Endometrium (tissue), 2 donors: ENCODE measurements around the gene NTM.
"Not testable (repeated sequence)": the region's sequence is repeated elsewhere in the genome, so short reads cannot be mapped to it uniquely, and the experiment has no call there.

Source experiments
- FAIRE-seq: peaks from 2 replicates; lab custom pipeline; 2012; peaks lifted over from hg19 to GRCh38; lab: Jason Lieb, UNC
- donor health status: control.
- donor health status: control.

The NTM gene

DNA sequence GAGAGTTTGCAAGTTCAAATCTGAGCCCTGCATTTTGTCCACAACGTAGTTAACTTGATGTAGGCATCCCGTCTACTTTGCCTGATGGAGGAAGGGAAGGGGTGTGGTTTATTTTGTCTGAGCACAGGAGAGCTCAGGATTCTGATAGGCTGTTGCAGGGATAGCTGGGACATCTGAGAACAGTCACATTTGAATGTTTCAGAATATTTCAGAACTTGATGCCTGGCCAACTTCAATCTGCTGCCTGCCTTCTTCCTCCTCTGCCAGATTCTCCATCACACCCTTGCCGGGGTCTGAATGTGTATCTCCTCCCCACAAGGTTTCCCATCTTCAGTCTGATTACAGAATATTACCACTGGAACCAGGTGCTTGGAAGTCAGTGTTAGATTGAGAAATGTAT lies 51.6 kb downstream of the NTM start:
- FAIRE-seq = no peak

DNA sequence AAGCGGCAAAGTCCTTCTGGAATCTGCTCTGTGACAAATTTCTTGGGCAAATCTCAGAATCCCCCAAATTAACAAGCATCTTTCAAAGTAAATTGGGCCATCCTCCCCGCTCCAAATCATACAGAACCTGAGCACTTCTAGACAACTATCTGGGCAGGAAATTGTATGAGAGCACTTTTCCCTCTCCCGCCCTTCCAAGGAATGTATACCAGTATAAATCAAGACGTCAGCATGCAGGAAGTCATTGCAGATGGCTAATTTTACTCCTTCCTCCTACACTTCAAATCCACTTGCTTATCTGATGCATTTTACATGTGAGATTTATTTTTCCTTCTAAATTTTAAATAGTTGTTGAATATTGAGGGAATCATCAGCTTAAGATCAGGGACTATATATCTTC lies 52.1 kb downstream of the NTM start:
- no peak for FAIRE-seq

DNA sequence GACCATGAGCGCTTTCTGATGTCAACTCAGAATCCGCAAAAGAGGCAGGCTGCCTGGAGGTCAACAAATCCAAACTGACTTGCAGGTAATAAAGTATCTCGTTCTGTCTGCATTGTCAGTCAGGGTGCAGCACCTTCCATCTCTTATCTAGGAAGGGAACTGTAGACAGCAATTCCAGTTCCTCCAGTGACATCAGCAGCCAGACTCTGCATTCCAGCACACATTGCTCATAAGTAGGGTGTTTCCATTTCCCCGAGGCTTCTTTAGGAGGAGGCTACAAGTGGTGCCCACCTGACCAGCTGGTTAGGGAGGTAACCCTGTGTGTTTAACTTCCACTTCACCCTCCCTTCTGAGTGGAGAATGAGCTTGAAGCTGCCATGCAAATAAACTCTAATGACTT lies 53.3 kb downstream of the NTM start:
- FAIRE-seq = no peak

DNA sequence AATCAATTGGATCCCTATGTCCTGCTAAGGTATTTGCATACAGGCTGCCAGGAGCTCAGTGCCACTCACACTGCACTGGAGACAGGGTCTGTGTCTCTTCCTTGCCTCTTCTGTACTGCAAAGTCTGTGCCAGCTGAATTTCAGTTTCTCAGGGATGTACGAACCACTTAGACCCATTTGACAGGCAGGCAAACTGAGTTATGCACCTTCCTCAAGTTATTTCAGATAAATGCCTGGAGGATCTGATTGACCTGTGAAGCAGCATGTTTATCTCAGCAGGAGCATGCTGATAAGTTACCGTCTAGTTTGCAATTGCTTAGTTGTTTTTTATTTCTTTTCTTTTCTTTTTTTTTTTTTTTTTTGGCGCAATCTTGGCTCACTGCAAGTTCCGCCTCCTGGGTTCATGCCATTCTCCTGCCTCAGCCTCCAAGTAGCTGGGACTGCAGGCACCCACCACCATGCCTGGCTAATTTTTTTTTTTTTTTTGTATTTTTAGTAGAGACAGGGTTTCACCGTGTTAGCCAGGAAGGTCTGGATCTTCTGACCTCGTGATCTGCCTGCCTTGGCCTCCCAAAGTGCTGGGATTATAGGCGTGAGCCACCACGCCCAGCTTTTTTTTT lies 54.0 kb downstream of the NTM start:
- FAIRE-seq = not testable (repeated sequence)

DNA sequence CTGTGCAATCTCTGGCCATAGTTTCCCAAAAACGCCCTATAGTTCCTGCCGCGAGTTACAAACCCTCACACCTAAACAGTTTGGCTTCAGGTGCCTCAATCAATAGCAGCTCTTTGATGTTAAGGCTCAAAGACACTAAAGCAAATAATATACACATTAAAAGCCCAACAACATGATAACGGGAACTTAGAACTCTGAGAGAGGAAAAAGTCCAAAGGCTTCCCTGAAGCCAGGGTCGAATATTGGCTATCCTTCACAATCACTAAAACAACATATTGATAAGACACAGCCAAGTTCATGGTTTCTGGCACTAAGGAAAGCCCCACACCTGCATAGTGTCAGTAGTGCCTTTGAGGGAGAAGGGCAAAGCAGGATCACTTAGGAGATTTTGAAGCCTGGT lies 54.9 kb downstream of the NTM start:
- no peak for FAIRE-seq

DNA sequence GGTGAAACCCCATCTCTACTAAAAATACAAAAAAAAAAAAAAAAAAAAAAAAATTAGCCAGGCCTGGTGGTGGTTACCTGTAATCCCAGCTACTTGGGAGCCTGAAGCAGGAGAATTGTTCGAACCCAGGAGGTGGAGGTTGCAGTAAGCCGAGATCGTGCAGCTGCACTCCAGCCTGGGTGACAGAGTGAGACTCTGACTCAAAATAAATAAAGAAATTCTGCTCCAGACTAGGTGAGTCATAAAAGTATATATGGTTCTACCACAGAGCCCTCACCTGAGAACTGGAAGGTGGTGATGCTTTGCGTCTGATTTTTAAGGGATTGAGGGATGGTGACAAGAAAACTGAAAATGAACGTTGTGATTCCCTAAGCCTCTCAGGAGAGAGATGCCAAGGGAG lies 58.4 kb downstream of the NTM start:
- no peak for FAIRE-seq

DNA sequence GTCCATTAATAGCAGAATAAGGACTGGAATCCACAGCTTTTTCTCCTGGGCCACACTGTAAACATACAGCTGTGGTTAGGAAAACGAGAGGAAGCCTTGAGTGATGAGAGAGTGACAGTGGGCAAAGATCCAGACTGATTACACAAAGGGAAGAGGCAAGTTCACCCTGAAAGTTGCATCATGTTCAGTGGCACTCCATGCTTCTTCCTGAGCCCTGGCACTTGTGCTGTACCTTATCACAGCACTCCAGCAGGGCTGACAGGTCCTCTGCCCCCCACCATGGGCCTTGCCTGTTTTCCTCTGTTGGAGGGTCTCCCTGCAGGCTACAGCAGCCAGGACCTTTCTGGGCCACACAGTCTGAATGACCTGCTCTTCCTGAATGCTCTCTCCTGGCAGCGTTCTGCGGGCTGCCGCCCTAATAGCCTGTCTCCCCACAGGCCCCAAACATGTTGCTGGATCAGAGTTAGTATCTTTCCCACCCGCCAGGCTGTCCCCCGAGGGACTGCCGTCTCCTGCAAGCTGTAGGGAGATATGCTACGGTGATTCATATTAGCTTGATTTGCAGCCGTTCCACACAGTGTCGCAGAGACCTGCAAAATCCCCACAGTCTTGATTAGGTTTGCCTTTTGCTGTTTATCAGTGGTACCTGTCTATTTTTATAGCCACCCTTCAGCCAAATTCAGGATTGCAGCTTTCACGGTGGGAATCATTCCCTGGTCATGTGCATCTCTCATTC lies 60.2 kb downstream of the NTM start:
- no peak for FAIRE-seq

DNA sequence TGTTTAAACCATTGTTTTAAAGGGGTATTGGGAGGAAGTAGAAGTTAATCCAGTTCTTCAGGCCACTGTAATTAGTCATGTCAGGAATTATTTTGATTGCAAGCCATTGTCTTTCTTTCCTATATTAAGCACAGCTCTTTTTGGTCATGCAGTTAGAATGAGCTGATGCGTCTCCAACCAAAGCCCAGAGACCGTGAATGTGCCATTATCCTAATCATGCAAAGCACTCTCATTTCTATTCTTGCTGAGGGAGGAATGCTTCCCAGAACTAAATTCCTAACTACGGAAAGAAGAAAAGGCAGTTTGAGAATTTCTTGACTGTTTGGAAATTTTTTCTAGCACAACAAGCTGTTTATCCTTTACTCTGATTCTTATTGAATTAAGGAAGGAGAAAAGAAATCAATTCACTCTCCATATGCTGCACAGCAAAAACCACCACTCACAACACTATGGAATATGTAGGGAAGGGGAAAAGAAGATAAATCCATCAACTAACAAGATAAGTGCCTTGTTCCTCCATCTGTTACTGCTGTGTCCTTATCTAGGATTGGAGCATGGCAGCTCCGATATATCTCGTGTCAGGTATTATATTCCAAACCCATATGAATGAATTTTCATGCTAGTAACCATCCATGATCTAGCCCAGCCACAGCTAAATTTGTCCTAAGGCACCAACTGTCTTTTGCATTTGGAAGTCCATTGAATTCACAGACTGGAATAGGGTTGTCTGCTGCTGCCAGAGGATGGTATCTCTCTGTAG lies 70.8 kb downstream of the NTM start:
- no peak for FAIRE-seq

DNA sequence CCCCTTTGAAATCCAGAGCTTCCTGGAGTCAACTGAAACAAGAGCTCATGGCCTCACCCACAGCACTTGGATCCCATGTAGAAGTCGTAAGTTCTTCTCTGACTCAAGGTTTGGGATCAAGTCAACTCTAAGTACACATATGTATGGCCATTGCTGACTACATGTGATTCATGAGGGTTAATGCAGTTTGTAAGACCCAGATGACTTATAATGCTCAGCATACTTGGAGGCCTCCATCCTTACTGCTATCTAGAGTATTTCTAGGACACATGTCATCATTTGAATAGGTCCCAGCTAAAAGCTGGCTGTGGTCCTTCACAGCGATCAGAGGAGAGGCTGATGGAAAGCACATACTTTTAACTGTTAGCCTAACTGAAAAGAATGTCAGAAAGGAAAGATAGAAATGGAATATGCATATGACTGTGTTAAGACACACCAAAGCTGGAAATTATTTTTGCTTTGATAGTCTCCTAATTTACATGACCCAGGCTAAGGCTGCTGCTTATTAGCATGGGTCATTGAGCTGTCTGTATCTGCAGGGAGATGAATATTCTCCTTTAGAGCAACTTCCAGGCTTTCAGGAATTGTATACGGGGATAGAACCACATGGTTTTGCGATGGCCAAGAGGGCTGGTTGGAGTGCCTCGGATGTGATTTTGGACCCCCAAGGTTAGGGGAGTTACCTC lies 76.3 kb downstream of the NTM start:
- FAIRE-seq = no peak

DNA sequence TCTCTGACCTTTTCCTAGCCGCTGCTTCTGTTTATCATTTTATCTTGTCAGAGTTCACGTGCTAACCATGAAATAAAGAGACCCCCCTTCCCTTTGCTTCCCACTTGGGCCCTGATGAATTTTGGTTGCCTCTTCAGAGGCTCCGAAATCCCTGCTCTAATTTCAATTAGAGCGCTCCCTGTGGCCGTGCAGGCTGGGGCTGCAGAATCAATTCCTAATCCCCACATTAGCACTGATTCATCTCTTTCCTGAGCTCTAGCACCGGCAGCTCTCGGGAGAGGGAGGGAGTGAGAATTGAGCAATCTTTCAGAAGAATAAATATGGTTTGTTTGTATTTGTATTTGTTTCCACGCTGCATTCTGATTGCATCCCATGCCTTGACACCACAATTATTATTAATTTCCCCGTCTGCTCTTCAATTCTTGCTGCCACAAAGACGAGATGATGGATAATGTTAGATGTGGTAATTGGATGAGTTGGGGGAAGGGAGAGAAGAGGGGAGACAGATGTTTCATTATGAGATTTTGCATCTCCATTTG lies 76.9 kb downstream of the NTM start:
- no peak for FAIRE-seq

DNA sequence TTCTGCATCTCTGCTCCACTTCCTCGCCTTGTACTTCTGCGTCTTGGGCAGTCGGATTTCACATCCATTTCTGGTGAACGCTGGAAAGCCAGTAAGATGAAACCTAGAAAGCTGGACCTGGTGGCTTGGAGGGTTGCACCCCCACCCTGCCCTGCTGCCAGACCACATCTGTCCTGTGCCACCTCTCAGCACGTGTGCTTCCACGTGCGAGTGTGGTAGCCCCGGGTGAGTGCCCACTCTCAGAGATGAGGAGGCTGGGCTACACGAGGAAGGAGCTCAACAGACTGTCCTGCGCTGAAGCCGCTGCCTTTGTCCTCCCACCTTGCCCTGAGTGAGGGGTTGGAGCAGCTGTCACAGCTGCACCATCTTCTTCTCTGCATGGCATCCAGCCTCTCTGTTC lies 77.5 kb downstream of the NTM start:
- no peak for FAIRE-seq

DNA sequence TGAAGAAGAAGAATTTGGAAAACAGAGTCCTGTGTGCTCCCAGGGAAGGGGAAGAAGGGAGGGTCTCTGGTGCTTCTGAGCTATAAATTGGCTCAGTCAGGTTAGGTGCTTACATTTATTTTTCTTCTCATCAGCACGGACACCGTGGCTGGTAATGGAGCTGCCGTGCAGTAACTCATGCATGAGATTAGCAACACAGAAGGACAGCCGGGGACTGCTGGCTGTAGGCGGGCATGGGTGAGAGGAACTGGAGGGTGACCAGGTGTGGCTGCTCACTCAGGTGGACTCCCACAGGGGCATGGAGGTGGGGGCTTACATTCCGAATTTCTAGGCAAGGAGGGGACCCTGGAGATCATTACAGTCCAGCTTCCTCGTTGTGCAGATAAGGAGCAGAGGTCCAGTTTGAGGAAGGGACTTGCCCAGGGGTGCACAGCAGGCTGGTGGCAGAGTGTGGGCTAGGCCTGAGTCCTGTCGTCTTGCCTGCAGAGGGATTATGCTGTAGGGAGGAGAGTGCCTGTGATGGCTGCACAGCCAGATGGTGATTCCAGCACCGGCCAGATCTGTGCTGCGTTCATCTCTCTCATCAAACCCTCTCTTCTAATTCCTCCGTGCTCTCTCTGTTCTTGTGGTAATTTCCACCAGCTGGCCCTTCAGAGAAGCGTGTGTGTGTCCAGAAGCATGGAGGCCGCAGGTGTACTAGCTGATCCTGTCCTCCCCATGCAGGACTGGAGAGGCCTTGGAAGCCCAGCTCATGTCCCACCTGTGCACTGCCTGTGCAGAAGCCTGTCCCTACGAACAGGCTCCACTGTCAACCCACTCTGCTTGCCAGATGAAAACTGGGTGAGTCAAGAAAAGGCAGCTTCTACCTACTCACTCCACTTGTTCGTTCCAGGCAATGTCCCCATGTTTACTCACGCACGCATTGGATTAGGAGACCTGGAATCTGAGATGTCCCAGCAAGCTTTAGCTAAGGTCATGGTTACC lies 78.9 kb downstream of the NTM start:
- FAIRE-seq = no peak

DNA sequence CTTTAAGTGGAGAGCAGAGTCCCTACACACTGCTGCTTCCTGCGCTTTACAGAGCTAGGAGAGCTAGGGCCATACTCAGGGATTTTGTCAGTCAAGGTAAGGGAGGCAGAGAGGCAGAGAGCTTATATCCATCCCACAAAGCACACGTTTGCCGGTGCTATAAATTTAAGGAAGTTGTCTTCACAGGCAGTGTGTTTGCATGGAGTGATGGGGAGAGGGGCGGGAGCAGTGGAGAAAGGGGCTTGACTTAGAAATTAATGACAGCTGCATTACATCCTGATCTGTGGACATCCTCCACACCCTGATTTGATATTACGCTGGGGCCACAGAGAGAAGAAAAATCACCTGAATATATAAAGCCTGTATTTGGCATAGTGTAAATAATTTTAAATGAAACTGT lies 84.1 kb downstream of the NTM start:
- no peak for FAIRE-seq

DNA sequence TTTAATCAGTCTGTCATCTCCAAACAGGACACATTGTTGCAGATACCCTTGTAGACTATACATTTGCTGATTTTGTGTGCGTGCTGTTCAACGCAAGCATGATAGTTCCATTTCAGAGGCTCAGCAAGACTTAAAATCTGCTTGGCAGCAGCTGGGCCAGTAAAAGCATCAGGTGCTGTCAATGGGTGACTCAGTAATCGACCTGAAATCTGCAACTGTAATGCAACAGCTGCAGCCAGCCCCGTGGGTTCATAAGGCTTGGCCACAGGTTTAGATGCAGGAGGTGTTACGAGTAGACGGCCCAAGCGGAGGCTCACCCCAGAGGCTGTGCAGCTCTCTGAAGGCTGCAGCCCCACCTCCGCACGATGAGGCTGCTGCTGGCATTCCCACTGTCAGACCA lies 84.6 kb downstream of the NTM start:
- no peak for FAIRE-seq

DNA sequence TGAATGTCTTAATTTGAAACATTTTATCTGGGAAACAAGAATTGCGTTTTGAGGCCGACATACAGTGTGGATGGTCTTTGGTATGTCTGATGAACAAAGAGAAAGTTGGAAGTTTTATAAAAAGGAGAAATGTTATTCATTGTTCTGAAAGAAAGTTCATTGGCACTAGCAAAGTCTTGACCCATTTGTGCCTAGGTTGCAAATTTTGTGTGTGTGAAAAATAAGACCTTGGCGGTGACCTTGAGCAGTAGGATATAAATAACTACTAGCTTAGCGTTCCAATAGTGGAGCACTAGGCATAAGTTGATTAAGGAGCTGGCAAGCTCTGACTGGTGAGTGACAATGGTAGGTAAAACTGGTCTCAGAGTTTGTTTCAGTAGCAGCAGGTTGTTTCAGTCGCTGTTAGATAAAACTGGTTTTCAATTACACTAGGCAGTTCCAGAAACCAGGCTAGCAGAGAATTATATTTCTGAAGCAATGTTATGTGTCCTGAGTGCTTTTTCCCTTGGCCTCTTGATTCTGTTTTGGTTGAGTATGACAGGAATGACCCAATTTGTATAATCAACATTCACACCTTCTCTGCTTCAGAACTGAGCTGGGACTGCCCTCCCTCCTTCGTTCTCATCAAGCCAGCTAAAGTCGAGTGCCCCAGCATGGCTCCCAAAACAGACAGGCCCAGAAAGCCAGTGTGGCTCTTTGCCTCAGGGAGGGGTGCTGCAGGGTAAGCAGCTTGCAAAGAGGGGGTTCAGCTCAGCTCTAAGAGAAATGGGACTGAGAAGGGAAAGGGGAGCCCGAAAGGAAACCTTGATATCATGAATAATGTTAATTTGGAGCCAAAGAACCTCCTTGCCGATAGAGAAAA lies 85.7 kb downstream of the NTM start:
- FAIRE-seq = no peak

DNA sequence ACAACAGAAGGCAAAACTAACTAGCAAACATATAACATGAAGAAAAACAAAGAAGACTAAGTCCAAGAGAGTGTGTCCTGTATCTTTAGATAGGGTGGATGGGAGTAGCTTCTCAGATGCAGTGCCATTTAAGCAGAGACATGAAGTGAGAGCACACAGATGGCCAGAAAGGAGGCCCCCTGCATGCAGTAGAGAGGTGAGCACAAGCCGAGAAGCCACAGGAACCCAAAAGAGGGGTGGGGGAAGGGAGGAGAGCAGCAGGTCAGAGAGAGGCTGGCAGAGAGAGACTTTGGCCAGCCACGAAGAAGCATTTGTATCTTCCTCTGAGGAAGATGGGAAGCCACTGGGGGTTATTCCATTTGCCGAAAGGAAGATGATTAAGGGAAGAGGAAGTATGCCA lies 86.7 kb downstream of the NTM start:
- no peak for FAIRE-seq

DNA sequence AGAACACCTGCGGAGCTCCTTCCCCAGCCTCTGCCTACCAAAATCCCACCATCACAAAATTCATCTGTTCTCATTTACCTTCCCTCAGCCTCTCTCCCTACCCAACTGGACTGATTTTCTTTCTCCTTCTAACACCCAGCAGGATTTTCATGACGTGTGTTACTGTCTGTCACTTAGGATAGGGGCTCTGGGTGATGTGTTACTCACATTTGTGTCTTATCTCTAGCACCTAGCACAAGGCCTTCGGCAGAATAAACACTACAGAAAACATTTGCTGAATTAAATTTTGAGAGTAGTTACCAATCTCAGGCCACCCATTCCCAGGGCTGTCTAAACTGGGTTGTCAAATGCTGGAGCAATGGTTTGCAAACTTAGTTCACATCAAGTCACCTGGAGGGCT lies 88.0 kb downstream of the NTM start:
- no peak for FAIRE-seq

DNA sequence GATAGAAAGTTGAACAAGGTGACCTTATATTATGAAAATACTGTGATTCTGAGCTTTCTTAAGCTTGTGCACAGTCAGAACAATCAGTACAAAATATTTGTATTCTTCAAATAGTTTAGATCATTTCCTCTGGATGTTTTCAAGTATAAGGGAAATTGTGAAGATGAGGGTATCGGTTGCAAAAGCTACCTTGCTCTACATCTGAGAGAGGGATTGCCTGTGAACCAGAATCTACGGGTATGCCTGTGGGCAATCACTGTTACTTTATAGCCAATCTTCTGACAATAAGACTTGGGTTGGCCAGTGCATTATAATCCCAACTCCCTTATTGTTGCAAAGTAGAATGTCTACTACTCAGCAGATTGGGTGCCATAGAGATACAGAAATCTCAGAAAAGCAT lies 90.5 kb downstream of the NTM start:
- FAIRE-seq = no peak

DNA sequence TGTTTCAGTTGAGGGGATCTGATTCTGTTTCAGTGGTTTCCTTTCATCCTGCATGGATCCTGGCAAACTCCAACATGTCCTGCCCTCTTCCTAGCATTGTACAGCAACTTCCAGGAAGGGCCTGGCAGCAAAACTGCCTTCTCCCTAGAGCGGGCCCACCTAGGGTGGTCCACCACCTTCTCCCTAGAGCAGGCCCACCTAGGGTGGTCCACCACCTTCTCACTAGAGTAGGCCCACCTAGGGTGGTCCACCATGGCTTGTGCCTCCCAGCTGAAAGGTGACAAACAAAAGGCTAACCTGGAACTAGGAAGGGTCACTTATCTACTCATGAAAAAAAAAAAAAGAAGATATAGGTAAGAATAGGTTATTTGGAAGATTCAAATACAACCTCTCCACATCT lies 92.2 kb downstream of the NTM start:
- FAIRE-seq = no peak

DNA sequence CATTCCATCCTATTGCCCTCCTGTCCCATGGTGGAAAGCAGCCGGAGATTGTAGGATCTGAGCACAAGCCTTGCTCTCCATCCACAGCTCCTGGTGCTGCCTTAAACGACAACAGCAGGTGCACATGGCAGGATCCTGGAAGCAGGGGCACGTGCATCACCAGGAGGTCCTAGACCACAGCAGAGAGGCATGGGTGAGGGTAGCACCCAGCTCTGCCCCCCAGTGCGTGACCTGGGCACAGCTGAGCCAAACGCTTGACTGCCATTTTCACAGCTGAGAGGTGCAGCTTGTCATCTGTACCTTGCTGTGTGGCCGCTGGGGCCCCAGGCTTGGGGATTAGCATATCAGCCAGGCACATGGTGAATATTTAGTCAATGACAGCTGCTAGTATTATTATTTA lies 92.7 kb downstream of the NTM start:
- FAIRE-seq = no peak
